Measurements from ENCODE around the gene DCD.

The DCD gene

DNA sequence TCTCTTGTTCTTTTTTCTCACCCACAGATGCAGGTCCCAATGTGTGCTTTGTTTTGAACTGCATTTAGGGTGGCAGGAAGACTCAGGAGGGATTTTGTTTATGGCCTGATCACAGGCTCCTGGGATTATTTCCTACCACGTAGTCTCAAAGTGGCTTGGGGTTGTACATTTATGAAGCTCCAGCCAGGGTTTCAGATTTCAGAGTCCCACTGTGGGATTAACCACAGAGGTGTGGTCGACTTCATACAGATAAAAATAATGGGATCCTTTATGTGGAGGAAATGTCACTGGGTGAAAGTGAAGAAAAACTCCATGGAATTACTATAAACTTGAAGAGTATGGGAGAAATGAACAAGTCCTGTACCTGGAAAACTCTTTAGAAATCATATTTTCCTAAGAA is 45.5 kb downstream of the DCD start:
- Histone ChIP-seq H3K9me3 (ENCODE audit: low read length) (no peaks in the 10 kb centered on the region), H3K4me3 (ENCODE audit: low read depth, low read length, poor library complexity, severe bottlenecking) (no peak overlapping the region), H3K4me1 (ENCODE audit: insufficient read depth, low read length, severe bottlenecking) (no peaks in the 10 kb centered on the region), H3K27ac (ENCODE audit: low read depth, low read length, poor library complexity, severe bottlenecking) (no peak overlapping the region), H3F3A (ENCODE audit: insufficient read depth, low read length) (no peaks in the 10 kb centered on the region), H3K79me2 (ENCODE audit: insufficient read depth, low read length) (no peaks in the 10 kb centered on the region), H3K9me2 (ENCODE audit: low read depth, low read length) (no peaks in the 10 kb centered on the region), H3K9ac (ENCODE audit: low read length) (no peak overlapping the region), H3K4me2 (ENCODE audit: low read length) (no peak overlapping the region), H4K20me1 (ENCODE audit: insufficient read depth, low read length) (no peaks in the 10 kb centered on the region), H2AFZ (ENCODE audit: low read length) (no peak overlapping the region), H3K27me3 (ENCODE audit: insufficient read depth, low read length) (no peaks in the 10 kb centered on the region), H3K36me3 (ENCODE audit: insufficient read depth, low read length) (no peaks in the 10 kb centered on the region)
- TF ChIP-seq, protein P1, sequence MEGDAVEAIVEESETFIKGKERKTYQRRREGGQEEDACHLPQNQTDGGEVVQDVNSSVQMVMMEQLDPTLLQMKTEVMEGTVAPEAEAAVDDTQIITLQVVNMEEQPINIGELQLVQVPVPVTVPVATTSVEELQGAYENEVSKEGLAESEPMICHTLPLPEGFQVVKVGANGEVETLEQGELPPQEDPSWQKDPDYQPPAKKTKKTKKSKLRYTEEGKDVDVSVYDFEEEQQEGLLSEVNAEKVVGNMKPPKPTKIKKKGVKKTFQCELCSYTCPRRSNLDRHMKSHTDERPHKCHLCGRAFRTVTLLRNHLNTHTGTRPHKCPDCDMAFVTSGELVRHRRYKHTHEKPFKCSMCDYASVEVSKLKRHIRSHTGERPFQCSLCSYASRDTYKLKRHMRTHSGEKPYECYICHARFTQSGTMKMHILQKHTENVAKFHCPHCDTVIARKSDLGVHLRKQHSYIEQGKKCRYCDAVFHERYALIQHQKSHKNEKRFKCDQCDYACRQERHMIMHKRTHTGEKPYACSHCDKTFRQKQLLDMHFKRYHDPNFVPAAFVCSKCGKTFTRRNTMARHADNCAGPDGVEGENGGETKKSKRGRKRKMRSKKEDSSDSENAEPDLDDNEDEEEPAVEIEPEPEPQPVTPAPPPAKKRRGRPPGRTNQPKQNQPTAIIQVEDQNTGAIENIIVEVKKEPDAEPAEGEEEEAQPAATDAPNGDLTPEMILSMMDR (IDR thresholded peaks at IDR 0.05; ENCODE audit: low read length), result no peak
- TF ChIP-seq EZH2 (IDR thresholded peaks at IDR 0.05; ENCODE audit: borderline replicate concordance, low read length), result no peak

DNA sequence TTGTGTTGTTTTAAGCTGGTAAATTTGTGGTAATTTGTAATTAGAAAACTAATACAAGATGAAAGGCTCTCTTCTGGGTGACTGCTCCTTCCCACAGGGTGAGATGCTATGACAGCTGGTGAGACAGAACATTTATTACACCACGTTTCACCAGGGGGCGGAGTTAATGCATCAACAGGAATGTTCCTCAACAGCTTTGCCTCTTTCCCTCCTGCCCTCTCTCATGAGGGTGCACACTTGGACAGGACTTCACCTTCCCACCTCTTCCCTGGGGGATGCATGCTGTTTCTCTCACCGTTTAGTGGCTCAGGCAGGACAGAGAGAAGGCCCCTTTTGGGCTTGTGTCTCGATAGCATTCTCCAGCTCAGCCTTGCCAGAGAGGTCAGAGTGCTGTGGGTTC is 46.3 kb downstream of the DCD start:
- Histone ChIP-seq H4K20me1 (ENCODE audit: insufficient read depth, low read length) (no peaks in the 10 kb centered on the region), H3K27me3 (ENCODE audit: insufficient read depth, low read length) (no peaks in the 10 kb centered on the region), H3K4me1 (ENCODE audit: insufficient read depth, low read length, severe bottlenecking) (no peaks in the 10 kb centered on the region), H2AFZ (ENCODE audit: low read length) (no peak overlapping the region), H3K9ac (ENCODE audit: low read length) (no peak overlapping the region), H3K9me3 (ENCODE audit: low read length) (no peaks in the 10 kb centered on the region), H3K4me3 (ENCODE audit: low read depth, low read length, poor library complexity, severe bottlenecking) (no peak overlapping the region), H3K9me2 (ENCODE audit: low read depth, low read length) (no peaks in the 10 kb centered on the region), H3K4me2 (ENCODE audit: low read length) (no peak overlapping the region), H3K36me3 (ENCODE audit: insufficient read depth, low read length) (no peaks in the 10 kb centered on the region), H3F3A (ENCODE audit: insufficient read depth, low read length) (no peaks in the 10 kb centered on the region), H3K79me2 (ENCODE audit: insufficient read depth, low read length) (no peaks in the 10 kb centered on the region), H3K27ac (ENCODE audit: low read depth, low read length, poor library complexity, severe bottlenecking) (no peak overlapping the region)
- TF ChIP-seq, protein P1 (IDR thresholded peaks at IDR 0.05; ENCODE audit: low read length), result no peak
- no peak for TF ChIP-seq EZH2 (IDR thresholded peaks at IDR 0.05; ENCODE audit: borderline replicate concordance, low read length)

DNA sequence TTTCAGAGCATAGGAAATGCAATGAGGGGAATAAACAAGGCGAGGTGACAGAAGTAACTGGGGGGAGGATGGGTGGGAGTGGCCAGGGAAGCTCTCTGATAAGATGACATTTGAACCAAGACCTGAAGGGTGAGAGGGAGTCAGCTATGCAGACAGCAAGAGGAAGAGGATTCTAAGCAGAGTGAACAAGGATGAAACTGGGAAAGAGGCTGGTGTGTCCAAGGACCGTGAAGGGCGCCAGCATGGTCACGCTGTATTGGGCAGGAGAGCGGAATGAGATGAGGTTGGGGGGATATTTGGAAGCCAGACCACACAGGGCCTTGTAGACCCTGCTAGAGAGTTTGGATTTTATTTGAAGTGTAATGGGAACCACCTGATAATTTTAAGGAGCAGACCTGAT is 49.2 kb downstream of the DCD start:
- Histone ChIP-seq H3K27me3 (ENCODE audit: insufficient read depth, low read length) (no peaks in the 10 kb centered on the region; the same call in 1 of the 2 replicates), H3K9ac (ENCODE audit: low read length) (no peak overlapping the region), H3K79me2 (ENCODE audit: insufficient read depth, low read length) (no peaks in the 10 kb centered on the region), H3K27ac (ENCODE audit: low read depth, low read length, poor library complexity, severe bottlenecking) (no peak overlapping the region), H3K4me3 (ENCODE audit: low read depth, low read length, poor library complexity, severe bottlenecking) (no peak overlapping the region), H4K20me1 (ENCODE audit: insufficient read depth, low read length) (no peaks in the 10 kb centered on the region), H3K9me3 (ENCODE audit: low read length) (no peaks in the 10 kb centered on the region), H3K36me3 (ENCODE audit: insufficient read depth, low read length) (no peaks in the 10 kb centered on the region), H3K9me2 (ENCODE audit: low read depth, low read length) (no peaks in the 10 kb centered on the region), H3F3A (ENCODE audit: insufficient read depth, low read length) (no peaks in the 10 kb centered on the region), H3K4me2 (ENCODE audit: low read length) (no peak overlapping the region), H2AFZ (ENCODE audit: low read length) (no peak overlapping the region), H3K4me1 (ENCODE audit: insufficient read depth, low read length, severe bottlenecking) (no peaks in the 10 kb centered on the region)
- TF ChIP-seq, protein P1 (IDR thresholded peaks at IDR 0.05; ENCODE audit: low read length), result no peak
- no peak for TF ChIP-seq EZH2 (IDR thresholded peaks at IDR 0.05; ENCODE audit: borderline replicate concordance, low read length)

Data from OCI-LY1 (cell line).